Activated CD4-positive, CD25-positive, alpha-beta regulatory T cell treated with anti-CD3 and anti-CD28 coated beads, Interleukin-2, amount 50 U/mL, for 72 hours (primary cell): ENCODE data around the gene RNASE13.
"Not testable (repeated sequence)": the region's sequence is repeated elsewhere in the genome, so short reads cannot be mapped to it uniquely, and the experiment has no call there.

ENCODE experiments used
- DNase-seq: peaks from one replicate; pipeline ENCODE4 v3.0.0; 2021

RNASE13 gene

DNA sequence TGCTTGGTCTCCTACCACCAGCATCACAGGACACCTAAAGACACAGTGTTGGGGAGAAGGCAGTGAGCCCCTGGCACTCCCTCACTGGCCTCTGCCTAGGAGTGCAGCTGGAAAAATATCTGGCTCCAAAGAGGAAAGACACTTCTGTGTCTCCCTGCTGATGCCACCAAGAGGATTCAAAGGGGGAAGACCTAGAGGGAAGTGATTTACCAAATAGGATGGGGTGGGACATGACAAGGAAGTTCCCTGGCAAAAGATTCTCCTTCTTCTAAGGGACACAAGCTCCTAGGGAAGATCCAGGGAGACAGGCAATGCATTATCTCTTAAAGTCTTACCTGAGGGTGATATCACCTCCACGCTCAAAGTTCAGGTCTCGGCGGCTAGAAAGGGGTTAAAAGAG lies 15.8 kb downstream of the RNASE13 start:
- DNase-seq: no peak

DNA sequence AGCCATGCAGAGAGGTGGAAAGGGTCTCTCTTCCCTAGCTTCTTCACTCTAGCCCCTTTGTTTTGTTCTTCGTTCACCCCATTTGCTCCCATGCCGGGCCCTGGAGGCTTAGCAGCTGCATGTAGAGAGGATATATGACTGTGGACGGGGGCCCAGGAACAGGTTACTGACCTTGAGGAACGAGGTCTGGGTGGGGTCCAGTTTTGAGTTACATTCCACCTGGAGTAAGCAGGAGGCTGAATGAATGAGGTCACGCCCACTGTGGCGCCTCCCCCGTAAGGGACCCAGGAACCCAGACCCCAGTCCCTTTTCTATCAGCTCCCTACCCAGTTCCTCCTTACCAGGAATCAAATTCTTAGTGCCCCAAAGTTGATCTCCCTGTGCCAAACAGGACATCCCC lies 16.3 kb downstream of the RNASE13 start:
- DNase-seq: no peak

DNA sequence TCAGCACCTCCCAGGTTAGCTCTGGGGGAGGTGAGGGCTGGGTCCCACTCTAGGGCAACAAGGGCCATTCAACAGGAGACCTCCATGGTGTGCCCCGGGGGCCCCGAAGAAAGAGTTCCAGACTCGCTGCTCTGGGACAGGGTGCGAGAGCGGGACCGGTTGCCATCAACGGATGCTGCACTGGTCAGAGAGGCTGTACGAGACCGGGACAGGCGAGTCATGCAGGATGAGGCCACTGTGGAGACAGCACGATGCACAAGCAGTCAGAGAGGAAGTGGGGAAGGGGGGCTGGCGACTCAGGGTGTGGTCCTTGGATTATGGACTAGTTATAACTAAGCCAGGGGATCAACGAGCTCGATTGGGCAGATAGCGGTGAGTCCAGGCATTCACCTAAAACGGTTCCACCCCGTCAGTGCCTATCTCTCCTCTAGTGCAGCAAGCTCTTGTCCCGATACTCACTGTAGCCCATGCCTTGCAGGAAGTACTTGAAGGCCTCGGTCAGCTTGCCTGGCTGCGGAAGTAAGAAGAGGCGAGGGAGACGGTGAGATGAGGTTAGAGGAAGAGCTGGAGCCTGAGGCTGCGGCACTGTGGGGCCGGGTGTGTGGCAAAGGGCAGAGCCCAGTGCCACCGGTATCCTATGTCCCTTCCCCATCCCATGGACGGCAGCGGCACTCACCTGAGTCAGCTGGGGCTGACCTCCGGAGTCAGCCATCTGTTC lies 16.9 kb downstream of the RNASE13 start:
- DNase-seq: no peak

DNA sequence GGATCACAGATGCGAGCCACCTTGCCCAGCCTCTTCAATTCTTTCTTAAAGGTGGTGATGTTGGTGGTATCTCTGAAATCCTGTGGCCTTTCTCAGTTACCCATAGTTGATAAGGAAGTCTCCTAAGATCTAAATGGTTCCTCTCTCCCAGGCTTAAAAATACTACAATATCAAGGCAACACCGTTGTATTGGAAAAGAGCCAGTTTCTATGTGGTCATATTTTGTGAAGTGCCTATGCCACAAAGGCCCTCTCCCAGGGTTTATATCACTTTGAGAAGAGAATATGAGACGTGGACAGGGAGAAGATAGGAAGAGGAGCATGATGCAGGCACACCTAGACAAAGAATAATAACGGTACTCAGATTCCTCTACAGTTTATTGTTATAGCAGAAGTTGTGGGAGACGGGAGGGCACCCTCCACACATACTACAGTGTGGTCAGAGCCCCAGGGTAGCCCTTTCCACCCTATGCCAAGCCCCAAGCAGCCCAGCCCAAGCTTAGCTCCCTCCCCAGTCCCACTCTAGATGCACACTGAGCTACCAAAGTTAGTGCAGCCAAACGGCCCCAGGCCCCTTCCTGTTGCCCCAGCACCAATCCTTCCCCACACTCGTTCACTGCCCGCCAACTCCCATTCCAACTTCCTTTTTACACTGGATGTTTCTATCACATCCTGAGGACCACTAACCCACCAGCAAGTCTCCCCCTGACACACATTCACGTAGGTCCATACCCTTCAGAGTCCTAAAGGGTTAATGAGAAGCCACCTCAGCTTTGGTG lies 18.0 kb downstream of the RNASE13 start:
- DNase-seq: no peak

DNA sequence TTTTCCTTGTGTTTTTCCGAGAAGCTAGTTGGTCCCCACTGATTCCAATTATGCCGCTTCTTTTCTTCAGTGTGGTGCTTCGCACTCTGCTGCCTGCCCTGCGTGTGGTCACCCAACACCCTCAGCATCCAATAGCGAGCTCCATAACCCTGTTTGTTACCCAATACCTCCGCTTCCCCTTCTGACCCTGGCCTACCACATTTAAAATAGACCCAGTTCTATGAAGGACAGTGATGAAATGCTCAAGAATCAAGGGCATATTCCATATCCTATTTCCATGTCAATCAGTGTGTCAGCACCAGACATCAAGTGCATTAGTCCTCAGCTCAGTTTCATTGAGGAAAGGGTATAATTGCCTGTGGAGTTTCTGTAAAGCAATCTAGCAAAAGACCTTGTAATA lies 19.3 kb downstream of the RNASE13 start:
- DNase-seq: no peak

DNA sequence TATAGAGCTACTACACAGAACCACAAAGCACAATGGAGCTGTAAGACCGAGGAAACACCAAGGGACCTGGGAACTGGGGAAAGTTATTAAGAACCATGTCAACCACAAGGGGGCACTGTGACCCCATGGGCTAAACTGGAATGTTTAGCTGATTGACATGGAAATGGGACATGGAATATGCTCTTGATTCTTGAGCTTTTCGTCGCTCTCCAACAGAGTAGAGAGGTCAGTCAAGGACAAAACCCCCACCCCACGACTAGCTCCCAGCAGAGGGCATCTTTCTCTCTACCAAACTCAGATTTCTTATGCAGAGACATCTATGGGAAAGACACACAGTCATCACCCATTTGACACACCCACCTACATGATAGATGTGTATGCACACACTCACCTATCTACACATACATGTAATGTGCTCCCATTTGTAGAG lies 19.8 kb downstream of the RNASE13 start:
- peak; percentile 77 for DNase-seq

DNA sequence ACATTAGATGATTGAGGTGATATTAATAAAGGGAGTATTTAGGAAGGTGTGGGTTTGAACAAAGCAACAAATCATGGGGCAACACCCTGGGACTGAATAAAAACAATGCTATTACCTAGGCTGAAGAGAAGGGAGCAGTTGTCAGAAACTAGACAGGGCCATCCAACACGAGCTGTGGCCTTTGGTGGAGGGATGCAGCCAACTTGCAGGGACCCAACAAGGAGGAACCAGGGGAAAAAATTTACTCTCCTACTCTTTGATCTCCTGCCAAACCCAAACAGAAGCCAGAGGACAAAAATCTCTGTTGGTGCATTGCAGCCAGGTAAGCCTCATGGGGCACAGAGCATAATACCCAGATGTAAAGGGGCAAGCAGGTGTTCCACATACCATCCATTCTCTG lies 23.5 kb downstream of the RNASE13 start:
- no peak for DNase-seq

DNA sequence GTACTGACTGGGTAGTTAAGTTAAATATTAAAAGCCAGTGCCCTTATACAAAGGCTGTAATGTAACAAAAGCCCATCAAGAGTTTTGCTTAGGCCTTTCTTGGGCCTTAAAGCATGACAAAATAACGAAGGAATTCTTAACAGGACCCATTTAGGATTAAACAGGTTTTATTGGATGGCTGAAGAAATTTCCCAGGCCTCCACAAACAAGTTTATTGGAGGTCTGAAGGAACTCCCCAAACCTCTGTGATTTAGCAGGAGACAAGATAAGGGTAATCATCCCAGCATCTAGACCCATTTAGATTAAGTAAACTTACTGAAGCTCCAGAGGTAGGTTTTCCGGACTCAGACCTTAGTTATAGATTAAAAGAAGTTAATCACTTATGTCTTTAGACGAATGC lies 24.9 kb downstream of the RNASE13 start:
- not testable (repeated sequence) for DNase-seq

DNA sequence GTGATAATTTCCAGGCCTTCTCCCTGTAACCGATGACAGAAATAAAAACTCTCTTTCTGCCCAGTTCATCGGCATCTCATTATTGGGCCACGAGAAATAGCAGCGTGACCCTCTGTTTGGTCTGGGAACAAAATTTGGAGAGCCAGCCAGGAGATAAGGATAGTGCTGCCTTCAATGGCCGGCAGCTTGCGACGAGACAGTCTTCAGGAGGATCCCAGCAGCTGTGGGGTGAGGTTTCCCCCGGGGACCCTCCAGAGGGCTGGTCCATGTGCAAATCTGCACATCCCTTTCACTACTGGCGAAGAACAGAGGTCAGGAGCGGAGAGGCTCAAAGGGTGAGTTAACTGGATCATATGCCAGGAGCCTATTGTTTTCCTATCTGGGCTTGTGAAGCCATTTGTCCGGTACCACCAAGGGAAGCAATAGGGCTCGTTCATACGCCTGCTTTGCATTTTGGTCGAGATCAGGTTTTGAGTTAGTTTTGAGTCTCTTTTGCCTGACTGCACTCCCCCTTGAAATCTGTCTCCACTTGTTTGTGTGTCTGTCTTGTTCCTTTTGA lies 30.7 kb downstream of the RNASE13 start:
- no peak for DNase-seq

DNA sequence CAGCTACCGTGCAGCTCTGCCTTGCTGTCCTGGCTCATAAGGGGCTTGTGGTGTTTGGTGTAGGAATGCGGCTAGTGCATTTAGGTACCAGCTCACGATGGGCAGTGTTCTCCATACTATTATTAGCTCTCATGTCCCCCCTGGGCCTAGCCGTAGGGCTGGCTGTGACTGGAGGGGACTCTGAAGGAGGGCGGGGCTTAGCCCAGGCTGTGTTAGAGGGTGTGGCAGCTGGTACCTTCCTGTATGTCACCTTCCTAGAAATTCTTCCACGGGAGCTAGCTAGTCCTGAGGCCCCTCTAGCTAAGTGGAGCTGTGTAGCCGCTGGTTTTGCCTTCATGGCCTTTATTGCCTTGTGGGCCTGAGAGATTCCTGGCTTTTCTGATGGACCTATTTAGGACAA lies 33.4 kb downstream of the RNASE13 start:
- DNase-seq: no peak

DNA sequence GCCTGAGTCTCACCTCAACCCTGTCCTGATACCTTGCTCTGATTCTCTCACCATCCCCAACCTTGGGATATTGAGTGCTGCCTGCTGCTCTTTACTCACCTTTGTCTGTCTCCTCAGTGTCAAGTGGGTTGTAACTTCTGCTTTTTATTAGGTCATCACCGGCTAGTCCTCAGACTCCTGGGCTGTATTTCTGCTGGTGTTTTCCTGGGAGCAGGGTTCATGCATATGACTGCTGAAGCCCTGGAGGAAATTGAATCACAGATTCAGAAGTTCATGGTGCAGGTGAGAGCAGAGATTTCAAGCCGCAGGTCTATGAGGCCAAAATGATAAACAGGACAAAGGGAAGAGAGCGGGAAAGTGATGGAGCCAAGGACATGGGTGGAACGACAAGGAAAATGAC lies 35.0 kb downstream of the RNASE13 start:
- no peak for DNase-seq

DNA sequence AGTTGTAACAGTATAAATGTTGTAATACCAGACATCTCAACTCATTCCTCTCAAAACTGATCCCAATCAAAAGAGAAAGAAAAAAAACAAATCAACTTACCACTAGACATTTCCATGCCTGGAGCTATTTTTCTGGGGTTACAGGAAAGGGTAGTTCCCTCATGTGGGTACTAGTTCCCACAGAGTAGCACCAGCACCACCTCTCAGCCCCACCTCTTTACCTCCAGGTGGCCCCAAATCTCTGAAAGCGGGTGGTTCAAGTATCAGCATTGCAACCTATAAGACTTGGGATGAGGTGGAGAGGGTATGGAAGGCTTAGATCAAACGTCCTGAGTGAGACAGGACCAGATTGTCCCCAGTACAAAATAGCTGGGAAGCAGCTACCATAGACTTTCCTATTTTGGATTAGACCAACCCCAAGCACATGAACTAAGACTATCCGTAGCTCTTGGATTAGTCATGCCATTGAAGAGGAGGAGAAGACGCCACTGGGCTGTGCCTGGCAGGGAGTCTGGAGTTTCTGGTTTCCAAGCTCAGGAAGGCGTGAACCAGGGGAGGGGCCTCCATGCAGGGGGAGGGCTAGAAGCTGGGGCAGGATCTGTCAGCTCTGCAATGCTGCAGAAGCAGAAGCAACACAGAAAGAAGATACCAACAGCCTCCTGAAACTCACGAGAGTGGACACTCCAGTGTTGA lies 35.8 kb downstream of the RNASE13 start, which contains the start of gene SLC39A2:
SLC39A2 (plus strand) TSS at position 620 of the 693 bp plus-strand sequence. CDS start 154 bp downstream, outside the sequence.
- no peak for DNase-seq

DNA sequence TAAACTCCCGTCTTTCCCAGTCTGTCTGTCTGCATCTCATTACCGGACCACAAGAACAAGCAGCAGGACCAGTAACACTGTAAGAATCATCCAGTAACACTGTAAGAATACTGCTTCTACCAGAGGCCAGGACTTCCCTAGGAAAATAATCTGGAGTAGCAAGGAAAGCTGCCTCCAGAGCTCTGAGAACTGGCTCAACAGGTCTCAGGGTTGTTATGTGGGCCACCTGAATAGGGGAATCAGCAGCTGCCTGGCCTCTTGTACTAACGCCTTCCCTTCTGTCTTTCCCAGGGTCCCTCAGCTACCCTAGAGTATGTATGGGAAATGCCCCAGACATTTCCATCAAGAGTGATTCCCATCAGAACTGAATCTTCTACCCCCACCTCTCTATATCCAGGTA lies 36.5 kb downstream of the RNASE13 start:
- DNase-seq: no peak

DNA sequence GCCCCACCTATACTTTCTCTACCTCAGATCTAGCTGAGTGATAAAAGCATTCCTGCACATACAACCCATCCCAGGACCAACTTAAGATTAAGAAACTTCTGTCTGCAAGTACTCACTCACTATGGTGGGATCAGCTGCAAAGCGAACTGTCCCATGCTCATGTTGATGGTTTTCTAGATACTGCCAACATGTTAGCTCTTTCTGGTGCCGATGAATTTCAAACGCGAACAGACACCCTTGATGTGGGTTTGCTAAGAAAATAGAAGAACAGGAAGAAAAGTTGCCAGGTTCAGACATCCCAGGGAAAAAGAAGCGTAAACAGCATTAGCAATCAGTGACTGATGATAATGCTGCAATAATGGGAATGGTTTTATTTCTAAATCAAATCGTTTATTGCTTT lies 37.0 kb downstream of the RNASE13 start:
- no peak for DNase-seq

DNA sequence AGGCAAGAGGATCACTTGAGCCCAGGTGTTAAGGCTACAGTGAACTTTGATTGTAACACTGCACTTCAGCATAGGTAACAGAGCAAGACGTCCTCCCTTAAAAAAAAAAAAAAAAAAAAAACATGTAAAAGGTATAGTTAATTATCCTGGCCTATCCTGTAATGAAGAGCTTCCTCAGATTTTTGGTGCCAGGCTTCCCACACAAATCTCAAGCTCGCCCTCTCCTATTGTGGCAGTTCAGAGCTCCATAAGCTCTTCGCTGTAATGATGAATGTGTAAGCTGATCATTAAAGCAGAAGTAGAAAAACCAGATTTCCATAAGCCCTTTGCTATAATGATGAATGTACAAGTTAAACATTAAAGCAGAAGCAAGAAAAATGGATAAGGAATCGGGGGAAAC lies 37.5 kb downstream of the RNASE13 start:
- no peak for DNase-seq

DNA sequence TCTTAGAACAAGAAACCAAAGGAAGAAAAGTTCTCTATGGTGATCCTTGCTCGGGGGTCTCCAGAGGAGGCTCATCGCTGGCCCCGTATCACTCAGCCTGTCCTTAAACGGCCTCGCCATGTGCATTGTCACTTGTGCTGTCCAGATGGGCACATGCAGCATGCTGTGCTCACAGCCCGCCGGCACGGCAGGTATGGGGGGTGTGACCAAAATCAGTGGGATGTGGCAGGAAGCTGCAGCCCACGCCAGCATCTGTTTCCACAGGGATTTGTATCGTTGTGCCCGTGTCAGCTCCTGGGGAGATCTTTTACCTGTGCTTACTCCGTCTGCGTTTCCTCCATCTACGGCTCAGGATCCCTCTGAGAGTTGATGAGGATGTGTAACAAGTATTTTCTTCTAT lies 38.1 kb downstream of the RNASE13 start:
- DNase-seq: no peak

DNA sequence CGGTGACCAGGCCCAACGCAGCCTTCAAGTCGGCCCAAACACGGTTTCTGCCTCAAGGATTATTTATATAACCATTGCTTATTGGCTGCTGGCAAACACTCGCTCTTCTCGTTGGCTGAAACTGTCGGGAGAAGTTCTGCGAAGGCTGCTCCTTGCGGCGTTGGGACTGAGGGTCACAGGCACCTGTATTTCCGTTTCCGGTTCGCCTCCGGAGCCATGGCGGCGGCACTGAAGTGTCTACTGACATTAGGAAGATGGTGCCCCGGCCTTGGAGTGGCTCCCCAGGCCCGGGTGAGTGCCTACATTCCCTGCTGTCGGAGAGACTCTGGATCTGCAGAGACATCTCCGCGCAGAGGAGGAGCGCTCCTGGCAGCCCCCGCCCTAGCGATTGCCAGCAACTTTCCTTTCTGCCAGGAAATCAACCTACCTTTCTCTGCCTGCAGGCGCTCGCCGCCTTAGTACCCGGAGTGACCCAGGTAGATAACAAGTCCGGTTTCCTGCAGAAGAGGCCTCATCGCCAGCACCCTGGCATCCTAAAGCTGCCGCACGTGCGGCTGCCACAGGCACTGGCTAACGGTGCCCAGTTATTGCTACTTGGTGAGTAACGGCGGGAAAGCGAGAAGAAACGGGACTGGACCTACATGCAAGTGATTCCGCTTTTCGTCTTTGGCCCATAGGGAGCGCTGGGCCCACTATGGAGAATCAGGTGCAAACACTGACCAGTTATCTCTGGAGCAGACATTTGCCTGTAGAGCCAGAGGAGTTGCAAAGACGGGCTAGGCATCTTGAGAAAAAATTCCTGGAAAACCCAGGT lies 44.6 kb downstream of the RNASE13 start, which contains the start of gene METTL17:
METTL17 (plus strand) TSS at position 194 of the 814 bp plus-strand sequence; CDS start at position 217, 23 bp downstream.
- peak; percentile 83 for DNase-seq

DNA sequence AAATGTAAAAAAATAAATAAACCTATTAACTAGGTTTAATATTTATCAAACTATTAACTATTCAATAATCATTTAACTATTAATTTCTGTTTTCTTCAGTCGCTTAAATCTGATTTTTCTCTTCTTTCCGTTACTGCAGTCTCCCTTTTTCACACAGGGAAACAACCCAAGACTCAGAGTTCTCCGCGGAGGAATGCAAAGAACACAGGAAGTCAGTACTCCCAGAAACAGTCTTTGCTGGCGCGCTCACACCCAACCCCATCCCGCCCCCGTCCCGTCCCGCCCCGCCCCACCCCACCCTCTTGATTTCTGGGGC lies 45.2 kb downstream of the RNASE13 start:
- no peak for DNase-seq

DNA sequence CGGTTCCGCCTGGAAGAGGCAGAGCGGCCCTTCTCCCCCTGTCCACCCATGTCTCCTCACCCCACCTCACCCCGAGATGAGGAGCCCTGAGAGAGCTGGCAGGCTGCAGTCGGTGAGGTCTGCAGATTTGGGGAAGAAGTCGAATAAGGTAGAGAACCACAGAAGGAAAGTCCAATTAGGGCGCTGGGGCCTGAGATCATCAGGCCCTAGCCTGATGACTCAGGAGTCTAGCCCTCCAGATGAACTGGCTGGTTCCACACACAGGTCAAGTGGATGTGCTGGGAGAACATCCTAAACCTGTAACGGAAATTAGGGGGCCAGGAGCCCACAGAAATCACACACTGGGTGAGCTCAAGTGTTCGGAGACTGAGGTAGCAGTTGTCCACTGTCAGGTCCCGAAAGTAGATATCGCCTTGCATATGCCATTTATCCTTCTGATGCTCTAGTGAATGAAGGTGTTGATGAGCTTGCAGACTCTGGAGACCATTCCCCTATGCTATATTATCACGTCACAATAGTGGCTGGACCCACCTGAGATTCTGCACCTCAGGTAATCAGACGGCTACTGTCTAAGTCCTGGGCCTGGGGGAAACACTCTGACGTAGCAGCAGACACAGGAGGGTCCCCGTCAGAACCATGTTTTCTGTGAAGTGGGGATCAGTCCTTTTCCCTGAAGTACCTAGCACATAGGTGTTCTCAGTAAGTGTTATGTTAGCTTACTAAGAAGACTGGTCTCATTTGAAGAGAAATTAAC lies 45.7 kb downstream of the RNASE13 start:
- no peak for DNase-seq

DNA sequence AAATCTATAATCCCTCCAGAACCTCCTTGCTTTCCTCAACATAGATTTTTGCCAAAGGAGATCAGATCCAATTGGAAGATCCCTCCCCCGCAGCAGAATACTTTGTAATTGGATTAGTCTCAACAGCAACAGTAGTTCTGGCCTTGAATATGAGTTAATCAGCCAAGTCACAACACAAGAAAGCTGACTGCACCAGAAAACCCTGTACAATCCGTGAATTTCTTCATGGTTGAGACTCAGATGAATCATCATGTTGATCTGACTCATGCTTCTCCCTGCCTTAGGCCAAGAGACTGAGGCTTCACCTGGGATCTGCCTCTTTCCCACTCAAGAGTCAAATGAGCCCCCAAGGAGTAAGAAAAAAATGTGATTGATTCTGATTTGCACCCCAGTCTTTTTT lies 47.8 kb downstream of the RNASE13 start:
- DNase-seq: no peak

DNA sequence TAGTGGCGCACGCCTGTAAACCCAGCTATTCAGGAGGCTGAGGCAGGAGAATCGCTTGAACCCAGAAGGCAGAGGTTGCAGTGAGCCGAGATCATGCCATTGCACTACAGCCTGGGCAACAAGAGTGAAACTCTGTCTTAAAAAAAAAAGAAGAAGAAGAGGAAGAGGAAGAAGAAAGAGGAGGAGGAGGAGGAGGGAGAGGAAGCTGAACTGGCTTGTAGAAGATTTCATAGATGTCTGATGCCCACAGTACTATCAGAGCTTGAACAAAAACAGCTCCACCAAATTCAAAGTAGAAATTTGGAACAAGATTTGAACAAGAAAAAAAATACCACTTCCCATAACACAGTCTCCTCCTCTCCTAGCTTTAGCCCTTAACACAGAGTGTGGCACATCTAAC lies 49.0 kb downstream of the RNASE13 start:
- not testable (repeated sequence) for DNase-seq
